ENCODE measurements around the gene PCSK1N.
A peak's percentile ranks its signal among the peaks of the same experiment; 100 is the strongest.

Gene PCSK1N

DNA sequence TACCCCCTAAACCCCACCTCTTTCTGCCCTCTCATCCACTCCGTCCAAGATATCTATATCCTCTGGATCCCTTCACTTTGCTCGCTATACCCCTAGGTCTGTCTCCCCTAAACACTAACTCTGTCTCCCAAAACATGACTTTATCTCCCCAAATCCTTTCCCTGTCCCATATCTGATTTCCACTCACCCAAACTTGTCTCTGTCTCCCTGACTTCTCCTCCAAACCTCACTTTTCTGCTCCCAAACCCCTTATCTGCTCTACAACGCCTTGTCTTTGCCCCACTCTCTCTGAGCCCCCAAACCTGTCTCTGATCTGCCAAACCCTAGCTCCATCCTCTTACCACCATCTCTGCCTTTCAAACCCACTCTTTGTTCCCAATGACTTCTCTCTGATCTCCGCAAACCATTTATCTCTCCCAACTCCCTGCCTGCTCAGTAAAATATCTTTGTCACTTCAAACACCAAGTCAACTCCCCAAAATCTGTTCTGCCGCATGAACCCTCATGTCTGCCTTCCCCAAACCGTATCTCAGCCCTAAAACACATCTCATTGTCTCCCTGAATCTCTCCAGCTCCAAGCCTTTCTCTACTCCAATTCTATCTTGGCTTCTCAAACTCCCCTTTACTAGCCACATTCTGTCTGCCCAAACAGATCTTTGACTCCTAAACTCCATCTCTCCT lies 48.4 kb downstream of the PCSK1N start:
- Mint-ChIP-seq H3K4me3 (no peak overlapping the region), H3K4me1 (peaks cover 9% of the 10 kb centered on the region), H3K36me3 (no peaks in the 10 kb centered on the region), H3K27ac (no peak overlapping the region), H3K9me3 (no peaks in the 10 kb centered on the region)
- DNase-seq (ENCODE audit: low spot score in 2 of 2) (no peak), ATAC-seq (no peak)

DNA sequence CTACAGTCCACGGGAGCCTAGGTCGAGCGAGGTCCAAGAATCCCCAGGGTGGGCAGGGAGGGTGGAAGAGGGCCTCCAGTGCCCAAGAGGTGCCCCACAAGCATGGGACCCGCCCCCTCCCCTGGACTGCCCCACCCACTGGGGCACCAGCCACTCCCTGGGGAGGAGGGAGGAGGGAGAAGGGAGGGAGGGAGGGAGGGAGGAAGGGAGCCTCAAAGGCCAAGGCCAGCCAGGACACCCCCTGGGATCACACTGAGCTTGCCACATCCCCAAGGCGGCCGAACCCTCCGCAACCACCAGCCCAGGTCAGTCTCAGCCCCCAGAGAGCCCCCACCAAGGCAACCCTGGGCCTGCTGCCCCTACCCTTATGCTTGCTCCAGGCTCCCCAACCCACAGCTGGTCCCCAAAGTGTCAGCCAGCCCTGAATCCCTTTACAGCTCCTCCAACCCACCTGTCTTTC lies 49.0 kb downstream of the PCSK1N start, which contains the start of gene GATA1:
Gene GATA1, plus strand, starts transcription at position 250 of the 460 bp plus-strand sequence. CDS start 4,520 bp downstream, outside the sequence.
- H3K4me1 Mint-ChIP-seq: peaks cover 9% of the 10 kb centered on the region
- H3K27ac Mint-ChIP-seq: peak within 1 kb of the TSS; percentile 20
- no peaks in the 10 kb centered on the region for H3K36me3 Mint-ChIP-seq
- no peaks in the 10 kb centered on the region for H3K9me3 Mint-ChIP-seq
- ATAC-seq (no peak), DNase-seq (ENCODE audit: low spot score in 2 of 2) (no peak)
- no peak within 1 kb of the TSS for H3K4me3 Mint-ChIP-seq

DNA sequence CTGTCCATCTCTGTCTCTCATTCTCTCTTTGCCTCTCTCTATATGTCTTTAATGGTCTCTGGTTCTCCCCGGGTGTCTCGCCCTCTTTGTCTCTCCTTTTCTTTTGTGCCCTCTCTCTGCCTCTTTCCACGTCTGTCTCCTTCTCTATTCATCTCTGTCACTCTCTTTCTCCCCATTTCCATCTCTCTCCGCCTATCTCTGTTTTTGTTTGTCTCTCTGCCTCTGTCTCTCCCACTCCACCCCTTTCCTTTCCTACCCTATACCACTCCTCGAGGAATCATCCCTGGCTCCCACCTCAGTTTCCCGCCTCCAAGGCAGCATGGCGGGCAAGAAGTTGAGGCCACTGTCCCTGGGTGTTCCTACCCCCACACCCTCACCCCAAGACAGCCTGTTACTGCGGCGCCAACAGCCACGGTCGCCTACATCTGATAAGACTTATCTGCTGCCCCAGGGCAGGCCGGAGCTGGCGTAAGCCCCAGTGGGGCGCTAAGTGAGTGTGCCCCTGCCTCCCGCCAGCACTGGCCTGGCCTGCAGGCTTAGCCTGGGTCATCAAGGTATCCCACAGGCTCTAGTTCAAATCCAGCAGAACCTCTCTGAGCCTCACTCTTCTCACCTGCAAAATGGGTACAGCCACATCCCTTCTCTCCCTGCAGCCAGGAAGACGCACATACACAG lies 49.7 kb downstream of the PCSK1N start:
- Mint-ChIP-seq H3K9me3 (no peaks in the 10 kb centered on the region), H3K4me1 (peaks cover 9% of the 10 kb centered on the region), H3K36me3 (no peaks in the 10 kb centered on the region), H3K4me3 (no peak overlapping the region), H3K27ac (peak overlapping the region; percentile 20)
- DNase-seq (ENCODE audit: low spot score in 2 of 2) (no peak), ATAC-seq (no peak)

DNA sequence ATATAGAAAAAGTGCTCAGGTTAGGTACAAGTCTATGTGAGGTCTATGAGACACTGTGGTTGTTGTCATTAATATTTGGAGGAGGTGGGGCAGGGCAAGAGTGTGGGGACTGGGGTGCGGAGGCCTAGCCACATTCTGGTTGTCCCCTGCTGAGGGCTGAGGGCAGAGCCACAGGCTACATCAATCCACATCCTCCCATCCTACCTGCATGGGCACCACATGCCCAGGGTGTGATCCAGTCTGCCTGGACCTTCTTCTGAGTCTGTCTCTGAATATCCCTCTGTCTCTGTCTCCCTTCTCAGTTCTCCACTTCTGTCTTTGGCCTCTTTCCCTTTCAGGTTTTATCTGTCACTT lies 50.2 kb downstream of the PCSK1N start:
- H3K27ac Mint-ChIP-seq: no peak overlapping the region

DNA sequence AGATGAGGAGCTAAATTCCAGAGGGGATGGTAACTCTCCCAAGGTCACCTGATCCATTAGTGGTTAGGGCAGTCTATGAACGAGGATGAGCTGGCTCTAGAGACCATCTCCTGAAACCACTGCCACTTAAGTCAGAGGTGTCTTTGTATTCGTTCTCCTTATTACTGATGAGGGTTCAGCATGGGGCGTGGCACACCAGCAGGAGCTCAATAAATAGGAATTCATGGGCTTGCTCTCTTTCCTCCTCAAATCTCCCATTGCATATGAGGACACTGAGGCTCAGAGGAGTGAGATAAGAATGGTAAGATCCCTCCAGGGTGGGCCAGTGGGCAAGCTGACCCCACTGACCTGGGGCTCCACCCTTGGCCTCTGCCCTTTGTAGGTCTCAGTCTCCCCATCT lies 50.7 kb downstream of the PCSK1N start:
- Mint-ChIP-seq H3K9me3 (no peaks in the 10 kb centered on the region), H3K36me3 (no peaks in the 10 kb centered on the region), H3K4me3 (no peak overlapping the region), H3K27ac (no peak overlapping the region), H3K4me1 (peaks cover 9% of the 10 kb centered on the region)
- DNase-seq (ENCODE audit: low spot score in 2 of 2) (no peak), ATAC-seq (no peak)

More for the DNA sequence above, 50.2 kb downstream of the PCSK1N start:
- H3K4me1 Mint-ChIP-seq: peaks cover 9% of the 10 kb centered on the region
- ATAC-seq (no peak), DNase-seq (ENCODE audit: low spot score in 2 of 2) (no peak)
- no peaks in the 10 kb centered on the region for H3K9me3 Mint-ChIP-seq
- H3K4me3 Mint-ChIP-seq: no peak overlapping the region
- no peaks in the 10 kb centered on the region for H3K36me3 Mint-ChIP-seq

DNA sequence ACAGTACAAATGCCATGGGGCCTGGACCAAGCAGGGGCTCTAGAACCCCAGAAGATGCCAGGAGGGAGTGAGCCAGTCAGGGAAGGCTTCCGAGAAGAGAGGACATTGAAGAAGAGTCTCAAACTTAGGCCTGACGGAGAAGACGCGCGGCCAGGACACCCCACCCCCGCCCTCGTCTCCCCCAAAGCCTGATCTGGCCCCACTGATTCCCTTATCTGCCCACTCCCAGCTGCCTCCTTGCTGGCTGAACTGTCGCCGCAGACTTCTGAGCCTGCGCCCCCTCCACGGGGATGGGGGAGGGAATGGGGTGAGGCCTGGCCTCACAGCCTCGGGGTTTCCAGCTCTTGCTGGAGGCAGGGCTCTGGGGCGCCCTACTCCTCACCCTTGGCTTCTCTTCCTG lies 52.6 kb downstream of the PCSK1N start:
- H3K36me3 Mint-ChIP-seq: no peaks in the 10 kb centered on the region
- no peak overlapping the region for H3K27ac Mint-ChIP-seq
- DNase-seq (ENCODE audit: low spot score in 2 of 2) (no peak), ATAC-seq (no peak)
- H3K4me1 Mint-ChIP-seq: no peaks in the 10 kb centered on the region
- no peak overlapping the region for H3K4me3 Mint-ChIP-seq
- H3K9me3 Mint-ChIP-seq: no peaks in the 10 kb centered on the region

DNA sequence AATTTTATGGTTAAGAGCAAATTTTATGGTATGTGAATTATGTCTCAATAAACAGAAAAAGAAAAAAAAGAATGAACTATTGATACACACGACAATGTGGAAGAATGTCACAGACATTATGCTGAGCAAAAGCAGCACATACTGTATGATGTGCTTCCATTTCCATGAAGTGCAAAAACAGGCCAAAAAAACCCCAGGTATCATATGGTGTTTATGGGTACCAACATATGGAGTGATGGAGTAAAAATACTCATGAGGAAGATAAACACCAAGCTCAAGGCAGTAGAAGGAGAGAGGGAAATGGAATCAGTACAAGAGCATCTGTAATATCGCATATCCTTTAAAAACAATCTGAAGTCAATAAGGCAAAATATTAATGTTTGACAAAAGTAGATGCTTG lies 53.2 kb downstream of the PCSK1N start:
- no peak overlapping the region for H3K4me3 Mint-ChIP-seq
- ATAC-seq: no peak
- no peaks in the 10 kb centered on the region for H3K4me1 Mint-ChIP-seq
- no peaks in the 10 kb centered on the region for H3K36me3 Mint-ChIP-seq
- H3K27ac Mint-ChIP-seq: no peak overlapping the region
- no peaks in the 10 kb centered on the region for H3K9me3 Mint-ChIP-seq
- no peak for DNase-seq (ENCODE audit: low spot score in 2 of 2)

DNA sequence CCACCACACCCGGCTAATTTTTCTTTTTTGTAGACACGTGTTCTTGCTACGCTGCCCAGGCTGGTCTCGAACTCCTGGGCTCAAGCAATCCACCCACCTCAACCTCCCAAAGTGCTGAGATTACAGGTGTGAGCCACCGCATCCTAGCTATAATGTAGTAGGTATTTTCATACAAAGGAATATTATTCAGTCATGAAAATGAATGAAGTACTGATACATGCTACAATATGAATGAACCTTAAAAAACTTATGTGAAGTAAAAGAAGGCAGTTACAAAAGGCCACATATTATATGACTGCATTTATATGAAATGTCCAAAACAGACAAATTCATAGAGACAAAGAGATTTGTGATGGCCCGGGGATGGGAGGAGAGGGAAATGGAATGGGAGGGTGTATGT lies 53.7 kb downstream of the PCSK1N start:
- ATAC-seq (no peak), DNase-seq (ENCODE audit: low spot score in 2 of 2) (no peak)
- H3K9me3 Mint-ChIP-seq: no peaks in the 10 kb centered on the region
- no peak overlapping the region for H3K4me3 Mint-ChIP-seq
- no peaks in the 10 kb centered on the region for H3K4me1 Mint-ChIP-seq
- H3K27ac Mint-ChIP-seq: no peak overlapping the region
- H3K36me3 Mint-ChIP-seq: no peaks in the 10 kb centered on the region
